ENCODE measurements around the gene MKKS. TPM values are rescaled to one million over a fixed set of nuclear protein-coding genes. Genes with fewer than 3 reads are reported as not detected.
"Not testable (repeated sequence)": the region's sequence is repeated elsewhere in the genome, so short reads cannot be mapped to it uniquely, and the experiment has no call there.

MKKS gene
- total RNA-seq, 1 experiment from 2014 or later, result 8.8 TPM

DNA sequence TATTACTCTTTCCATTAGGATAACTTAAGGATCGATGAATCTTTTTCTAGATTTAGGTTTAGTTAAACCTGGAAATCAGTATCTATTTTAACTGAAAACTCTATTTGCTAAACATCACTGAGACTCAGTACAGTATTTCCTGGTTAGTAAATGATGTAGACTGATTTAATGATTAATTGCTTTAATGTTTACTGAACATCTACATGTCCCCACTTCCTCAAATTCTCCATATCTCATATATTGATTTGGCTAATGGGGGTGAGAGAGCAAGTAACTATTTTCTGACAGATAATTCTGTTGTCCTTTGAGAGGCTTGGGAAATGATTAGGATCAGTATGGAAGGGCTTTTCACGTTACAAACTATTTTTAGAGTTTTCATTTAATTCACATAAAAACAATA lies 10.3 kb downstream of the MKKS start:
- DNase-seq (ENCODE audit: low spot score), result no peak
- in situ Hi-C loops (cut with HindIII; ENCODE audit: low sequenced_read_pairs), result no loop called here

- in situ Hi-C loops (cut with HindIII; ENCODE audit: low sequenced_read_pairs), result no loop called here
Observed at GRCh38 chr20:10419550-10420133, 14.4 kb downstream of the MKKS start.

GRCh38 chr20:10417218-10417617 lies 16.8 kb downstream of the MKKS start:
- DNase-seq (ENCODE audit: low spot score); in situ Hi-C loops (cut with HindIII; ENCODE audit: low sequenced_read_pairs): not testable (repeated sequence)

More at GRCh38 chr20:10419550-10420133, 14.4 kb downstream of the MKKS start:
- no peak for DNase-seq (ENCODE audit: low spot score)

DNA sequence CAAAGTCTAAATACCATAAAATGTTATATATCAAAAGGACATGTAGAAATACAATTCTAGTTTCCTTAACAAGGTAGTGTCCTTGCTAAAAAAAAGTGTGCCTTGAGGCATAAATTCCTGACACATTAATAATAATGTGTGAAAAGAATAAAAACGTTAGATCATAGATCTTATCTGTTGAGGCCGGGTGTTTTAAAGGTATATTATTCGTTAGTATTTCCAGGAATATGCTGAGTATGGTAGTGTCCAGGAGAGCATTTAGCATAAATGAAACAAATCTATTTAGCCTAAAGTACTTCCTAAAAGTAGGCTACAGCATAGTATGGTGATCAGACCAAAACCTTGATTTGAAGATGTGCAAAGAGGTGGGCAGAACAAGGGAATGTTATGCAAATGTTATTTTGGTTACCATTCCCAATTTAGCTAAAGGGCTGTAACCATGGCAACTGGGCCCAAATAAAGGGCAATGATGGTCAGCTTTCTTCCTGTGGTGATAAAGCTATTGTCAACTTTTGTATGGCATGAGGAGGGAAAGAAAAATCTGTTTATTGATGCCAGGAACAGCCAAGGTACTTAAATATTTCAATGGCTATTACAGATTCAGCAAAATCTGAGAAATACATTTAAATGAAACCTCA lies 18.9 kb downstream of the MKKS start:
- in situ Hi-C loops (cut with HindIII; ENCODE audit: low sequenced_read_pairs), result no loop called here
- DNase-seq (ENCODE audit: low spot score), result no peak

- DNase-seq (ENCODE audit: low spot score), result peak; percentile 37
Observed at GRCh38 chr20:10412591-10413408, 21.2 kb downstream of the MKKS start.

GRCh38 chr20:10411673-10412072 lies 22.3 kb downstream of the MKKS start:
- in situ Hi-C loops (cut with HindIII; ENCODE audit: low sequenced_read_pairs), result no loop called here
- DNase-seq (ENCODE audit: low spot score), result no peak

More at GRCh38 chr20:10412591-10413408, 21.2 kb downstream of the MKKS start:
- in situ Hi-C loops (cut with HindIII; ENCODE audit: low sequenced_read_pairs), result no loop called here

GRCh38 chr20:10408108-10408813 lies 25.8 kb downstream of the MKKS start:
- DNase-seq (ENCODE audit: low spot score), result no peak
- in situ Hi-C loops (cut with HindIII; ENCODE audit: low sequenced_read_pairs), result no loop called here

DNA sequence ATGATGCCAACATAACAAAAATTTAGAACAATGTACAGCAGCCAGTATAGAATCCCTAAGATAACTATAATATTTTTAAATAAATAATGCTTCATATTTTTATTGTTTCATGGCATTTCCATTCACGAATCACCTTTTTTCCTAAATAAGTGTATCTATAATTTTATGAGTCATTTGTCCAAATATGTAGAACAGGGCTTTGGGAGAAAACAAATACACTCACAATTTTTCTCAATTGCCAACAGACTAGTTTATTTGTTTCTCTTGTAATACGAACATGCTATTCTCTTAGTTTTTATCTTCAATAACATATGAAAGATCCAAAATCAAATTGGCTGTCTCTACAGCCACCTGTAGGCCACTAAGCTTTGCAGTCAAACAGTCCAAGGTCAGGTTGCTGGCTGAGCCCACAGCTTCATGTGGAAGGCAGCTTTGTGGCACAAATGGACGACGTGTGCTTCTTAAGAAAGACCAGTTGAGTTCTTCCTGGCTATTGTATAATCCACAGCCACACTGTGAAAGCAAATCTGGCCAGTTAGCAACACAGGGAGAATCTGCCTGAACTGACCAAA lies 29.0 kb downstream of the MKKS start:
- DNase-seq (ENCODE audit: low spot score), result no peak
- in situ Hi-C loops (cut with HindIII; ENCODE audit: low sequenced_read_pairs), result no loop called here

DNA sequence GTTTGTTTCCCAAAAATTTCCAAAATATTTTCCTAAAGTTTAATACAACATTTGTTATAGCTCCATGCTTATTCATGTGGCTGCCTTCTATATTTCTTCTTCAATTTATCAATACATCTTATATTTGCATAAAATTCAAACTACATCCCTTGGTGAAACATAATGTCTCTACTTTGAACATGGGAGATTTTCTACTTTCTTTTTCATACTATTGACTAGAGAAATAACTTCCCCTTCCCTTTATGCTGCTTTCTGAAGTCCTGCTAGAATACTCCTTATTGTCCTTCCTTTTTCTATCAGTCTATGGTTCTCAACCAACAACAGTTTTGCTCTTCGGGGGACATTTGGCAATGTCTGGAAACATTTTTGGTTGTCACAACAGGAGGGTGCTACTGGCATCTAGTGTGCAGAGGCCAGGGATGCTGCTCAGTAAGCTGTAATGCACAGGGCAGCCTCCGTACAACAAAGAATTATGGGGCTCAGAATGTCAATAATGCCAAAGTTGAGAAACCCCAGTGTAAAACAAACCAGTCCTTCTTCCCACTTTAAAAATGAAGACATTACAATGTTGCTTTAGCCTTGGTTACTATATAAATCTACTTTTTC lies 29.9 kb downstream of the MKKS start:
- in situ Hi-C loops (cut with HindIII; ENCODE audit: low sequenced_read_pairs), result no loop called here
- peak; percentile 53 for DNase-seq (ENCODE audit: low spot score)

- no peak for DNase-seq (ENCODE audit: low spot score)
- in situ Hi-C loops (cut with HindIII; ENCODE audit: low sequenced_read_pairs), result no loop called here
Observed at GRCh38 chr20:10402938-10403608, 30.9 kb downstream of the MKKS start.

- DNase-seq (ENCODE audit: low spot score), result no peak
- in situ Hi-C loops (cut with HindIII; ENCODE audit: low sequenced_read_pairs), result no loop called here
Observed at GRCh38 chr20:10398834-10399369, 35.1 kb downstream of the MKKS start.

DNA sequence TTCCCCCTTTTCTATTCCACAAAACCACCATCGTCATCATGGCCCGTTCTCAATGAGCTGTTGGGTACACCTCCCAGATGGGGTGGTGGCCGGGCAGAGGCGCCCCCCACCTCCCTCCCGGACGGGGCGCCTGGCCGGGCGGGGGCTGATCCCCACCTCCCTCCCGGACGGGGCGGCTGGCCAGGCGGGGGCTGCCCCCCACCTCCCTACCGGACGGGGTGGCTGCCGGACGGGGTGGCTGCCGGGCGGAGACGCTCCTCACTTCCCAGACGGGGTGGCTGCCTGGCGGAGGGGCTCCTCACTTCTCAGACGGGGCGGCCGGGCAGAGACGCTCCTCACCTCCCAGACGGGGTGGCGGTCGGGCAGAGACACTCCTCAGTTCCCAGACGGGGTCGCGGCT lies 39.3 kb downstream of the MKKS start:
- DNase-seq (ENCODE audit: low spot score); in situ Hi-C loops (cut with HindIII; ENCODE audit: low sequenced_read_pairs): not testable (repeated sequence)

DNA sequence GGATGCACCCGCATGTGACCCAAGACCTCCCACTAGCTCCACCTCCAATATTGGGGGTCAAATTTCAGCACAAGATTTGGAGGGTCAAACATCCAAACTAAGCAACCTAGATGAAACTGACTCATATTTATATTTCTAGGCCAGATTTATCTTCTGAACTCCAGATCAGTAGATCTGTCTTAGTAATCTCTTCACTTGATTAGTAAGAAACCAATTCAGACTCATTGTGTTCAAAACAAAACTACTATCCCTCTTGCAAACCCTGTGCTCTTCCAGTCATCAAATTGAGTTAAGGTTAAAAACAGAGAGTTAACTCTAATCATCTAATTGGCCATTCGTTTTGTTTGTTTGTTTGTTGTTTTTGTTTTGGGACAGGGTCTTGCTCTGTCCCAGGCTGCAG lies 43.3 kb downstream of the MKKS start:
- no peak for DNase-seq (ENCODE audit: low spot score)
- in situ Hi-C loops (cut with HindIII; ENCODE audit: low sequenced_read_pairs), result no loop called here

DNA sequence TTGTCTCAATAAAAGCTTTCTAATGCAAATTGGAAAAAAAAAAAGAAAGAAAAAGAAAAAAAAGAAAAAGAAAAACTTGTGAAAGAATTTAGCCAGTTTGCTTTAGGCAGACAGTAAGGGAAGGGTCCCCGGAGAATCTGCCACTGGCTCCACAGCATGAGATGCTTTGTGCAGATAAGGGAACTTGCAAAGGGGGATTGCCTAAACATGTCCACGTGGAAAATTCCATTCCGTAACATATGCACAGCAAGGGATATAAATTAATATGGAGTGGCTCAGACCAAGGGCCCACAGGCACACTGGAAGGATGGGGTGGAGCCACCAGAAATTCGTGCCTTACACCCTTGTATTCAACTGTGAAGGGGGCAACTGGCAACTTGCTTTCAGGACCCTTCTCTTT lies 45.4 kb downstream of the MKKS start:
- in situ Hi-C loops (cut with HindIII; ENCODE audit: low sequenced_read_pairs), result no loop called here
- DNase-seq (ENCODE audit: low spot score), result no peak

DNA sequence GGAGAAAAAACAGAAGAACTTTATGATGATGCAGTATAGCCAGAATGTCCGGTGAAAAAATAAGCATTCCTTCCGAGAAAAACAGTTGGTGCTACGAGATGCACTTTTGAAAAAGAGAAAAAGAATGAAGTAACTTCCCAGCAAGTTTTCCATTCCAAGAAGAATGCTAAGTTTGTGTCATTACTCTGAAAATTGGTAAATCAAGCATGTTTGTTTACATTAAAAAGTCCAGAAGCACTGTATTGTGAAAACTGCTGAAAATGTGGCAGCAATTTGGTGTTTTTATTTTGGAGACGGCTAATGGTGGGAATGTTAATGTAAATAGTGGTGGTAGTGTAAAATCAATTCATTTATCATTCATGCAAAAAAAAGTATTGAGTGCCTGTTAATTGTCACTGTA lies 46.3 kb downstream of the MKKS start:
- in situ Hi-C loops (cut with HindIII; ENCODE audit: low sequenced_read_pairs), result no loop called here
- no peak for DNase-seq (ENCODE audit: low spot score)

- DNase-seq (ENCODE audit: low spot score), result no peak
- in situ Hi-C loops (cut with HindIII; ENCODE audit: low sequenced_read_pairs), result no loop called here
Observed at GRCh38 chr20:10385850-10386544, 48.0 kb downstream of the MKKS start.

- in situ Hi-C loops (cut with HindIII; ENCODE audit: low sequenced_read_pairs), result no loop called here
- no peak for DNase-seq (ENCODE audit: low spot score)
Observed at GRCh38 chr20:10381477-10381876, 52.5 kb downstream of the MKKS start.

DNA sequence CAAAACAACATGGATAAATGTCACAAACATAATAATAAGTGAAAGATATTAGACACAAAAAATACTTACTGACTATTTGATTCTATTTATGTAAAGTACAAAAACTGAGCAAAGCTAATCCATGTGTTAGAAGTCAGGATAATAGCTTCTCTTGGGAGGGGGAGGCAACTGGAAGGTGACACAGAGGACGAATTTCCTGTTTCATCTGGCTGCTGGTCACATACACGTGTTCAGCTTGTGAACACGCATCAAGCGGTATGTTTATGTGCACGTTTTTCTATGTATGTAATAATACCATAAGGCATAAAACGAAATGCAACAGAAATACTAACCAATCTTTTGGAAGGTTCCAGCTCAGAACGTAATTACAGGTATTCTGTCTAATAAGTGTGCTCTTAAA lies 54.3 kb downstream of the MKKS start:
- in situ Hi-C loops (cut with HindIII; ENCODE audit: low sequenced_read_pairs), result no loop called here
- DNase-seq (ENCODE audit: low spot score), result no peak
